ENCODE measurements around the gene KCNN2. TPM values are rescaled to one million over a fixed set of nuclear protein-coding genes. Genes with fewer than 3 reads are reported as not detected.

Gene KCNN2
- total RNA-seq, 1 experiment from 2014 or later, result 0.27 TPM

DNA sequence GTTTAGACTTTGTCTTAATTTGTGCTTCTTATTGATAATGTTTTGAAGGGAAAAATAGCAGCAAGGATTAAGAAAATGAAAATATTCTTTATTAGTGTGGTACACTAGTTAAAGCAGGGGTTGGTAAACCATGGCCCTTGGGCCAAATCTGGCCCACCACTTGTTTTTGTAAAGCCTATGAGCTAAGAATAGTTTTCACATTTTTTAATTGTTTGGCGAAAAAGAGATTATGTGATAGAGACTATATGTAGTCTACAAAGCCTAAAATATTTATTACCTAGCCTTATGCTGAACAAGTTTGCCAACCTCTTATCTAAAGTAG lies 57.2 kb downstream of the KCNN2 start:
- Mint-ChIP-seq H3K27ac (ENCODE audit: unreplicated experiment) (no peak overlapping the region), H3K4me3 (ENCODE audit: unreplicated experiment) (no peak overlapping the region), H3K9me3 (ENCODE audit: unreplicated experiment) (no peaks in the 10 kb centered on the region), H3K36me3 (ENCODE audit: insufficient read depth, unreplicated experiment) (no peaks in the 10 kb centered on the region), H3K27me3 (ENCODE audit: insufficient read depth, unreplicated experiment) (peaks cover 9% of the 10 kb centered on the region), H3K4me1 (ENCODE audit: low read depth, unreplicated experiment) (no peaks in the 10 kb centered on the region)
- POLR2A ChIA-PET, result no interaction called here
- no TSS peak for BruUV-seq (replicated peaks)
- TF ChIP-seq, protein P1, sequence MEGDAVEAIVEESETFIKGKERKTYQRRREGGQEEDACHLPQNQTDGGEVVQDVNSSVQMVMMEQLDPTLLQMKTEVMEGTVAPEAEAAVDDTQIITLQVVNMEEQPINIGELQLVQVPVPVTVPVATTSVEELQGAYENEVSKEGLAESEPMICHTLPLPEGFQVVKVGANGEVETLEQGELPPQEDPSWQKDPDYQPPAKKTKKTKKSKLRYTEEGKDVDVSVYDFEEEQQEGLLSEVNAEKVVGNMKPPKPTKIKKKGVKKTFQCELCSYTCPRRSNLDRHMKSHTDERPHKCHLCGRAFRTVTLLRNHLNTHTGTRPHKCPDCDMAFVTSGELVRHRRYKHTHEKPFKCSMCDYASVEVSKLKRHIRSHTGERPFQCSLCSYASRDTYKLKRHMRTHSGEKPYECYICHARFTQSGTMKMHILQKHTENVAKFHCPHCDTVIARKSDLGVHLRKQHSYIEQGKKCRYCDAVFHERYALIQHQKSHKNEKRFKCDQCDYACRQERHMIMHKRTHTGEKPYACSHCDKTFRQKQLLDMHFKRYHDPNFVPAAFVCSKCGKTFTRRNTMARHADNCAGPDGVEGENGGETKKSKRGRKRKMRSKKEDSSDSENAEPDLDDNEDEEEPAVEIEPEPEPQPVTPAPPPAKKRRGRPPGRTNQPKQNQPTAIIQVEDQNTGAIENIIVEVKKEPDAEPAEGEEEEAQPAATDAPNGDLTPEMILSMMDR (IDR thresholded peaks at IDR 0.05; ENCODE audit: insufficient read depth in 1 of 2, low read depth in 1 of 2, low read length in 1 of 2, severe bottlenecking in 1 of 2, unreplicated experiment in 1 of 2), result no peak
- no peak for DNase-seq
- Histone ChIP-seq H3K27me3 (replicated peaks; ENCODE audit: control insufficient read depth, insufficient read depth, low read length) (no peaks in the 10 kb centered on the region), H3K4me1 (no peaks in the 10 kb centered on the region), H3K9me3 (no peaks in the 10 kb centered on the region), H3K36me3 (ENCODE audit: control insufficient read depth, insufficient read depth, low read length) (no peaks in the 10 kb centered on the region), H3K4me3 (ENCODE audit: low read depth, low read length) (no peak overlapping the region)
- intact Hi-C loops (cut with micrococcal nuclease; ENCODE audit: unreplicated experiment), result no loop called here
- CTCF ChIA-PET, result no interaction called here

DNA sequence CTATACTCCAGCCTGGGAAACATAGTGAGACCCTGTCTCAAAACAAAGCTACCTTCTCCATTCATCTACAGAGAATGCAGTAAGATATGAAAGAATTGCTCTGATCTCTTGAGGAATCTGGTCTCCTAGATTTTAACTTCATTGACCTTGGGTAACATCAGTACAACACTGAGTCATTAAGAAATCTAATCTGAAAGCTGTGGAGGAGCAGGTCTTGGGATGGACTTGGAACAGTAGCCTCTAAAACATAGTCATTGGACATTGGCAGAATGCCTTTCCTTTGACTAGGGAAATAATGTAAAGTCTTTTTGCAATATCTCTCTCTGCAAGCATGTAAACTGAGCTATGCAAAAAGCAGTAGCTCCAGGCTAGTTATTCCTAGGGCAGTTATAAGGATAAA lies 58.1 kb downstream of the KCNN2 start:
- peaks cover 13% of the 10 kb centered on the region for H3K27me3 Mint-ChIP-seq (ENCODE audit: insufficient read depth, unreplicated experiment)
- H3K4me3 ChIP-seq (ENCODE audit: low read depth, low read length), result no peak overlapping the region
- DNase-seq, result no peak
- H3K4me1 ChIP-seq, result no peaks in the 10 kb centered on the region
- TF ChIP-seq, protein P1 (IDR thresholded peaks at IDR 0.05; ENCODE audit: insufficient read depth in 1 of 2, low read depth in 1 of 2, low read length in 1 of 2, severe bottlenecking in 1 of 2, unreplicated experiment in 1 of 2), result no peak
- no peaks in the 10 kb centered on the region for H3K9me3 Mint-ChIP-seq (ENCODE audit: unreplicated experiment)
- ChIA-PET POLR2A (no interaction called here), CTCF (no interaction called here)
- H3K9me3 ChIP-seq, result no peaks in the 10 kb centered on the region
- H3K36me3 ChIP-seq (ENCODE audit: control insufficient read depth, insufficient read depth, low read length), result no peaks in the 10 kb centered on the region
- H3K4me3 Mint-ChIP-seq (ENCODE audit: unreplicated experiment), result no peak overlapping the region
- no peaks in the 10 kb centered on the region for H3K27me3 ChIP-seq (replicated peaks; ENCODE audit: control insufficient read depth, insufficient read depth, low read length)
- H3K27ac Mint-ChIP-seq (ENCODE audit: unreplicated experiment), result no peak overlapping the region
- H3K4me1 Mint-ChIP-seq (ENCODE audit: low read depth, unreplicated experiment), result no peaks in the 10 kb centered on the region
- BruUV-seq (replicated peaks), result no TSS peak
- no peaks in the 10 kb centered on the region for H3K36me3 Mint-ChIP-seq (ENCODE audit: insufficient read depth, unreplicated experiment)
- intact Hi-C loops (cut with micrococcal nuclease; ENCODE audit: unreplicated experiment), result no loop called here

DNA sequence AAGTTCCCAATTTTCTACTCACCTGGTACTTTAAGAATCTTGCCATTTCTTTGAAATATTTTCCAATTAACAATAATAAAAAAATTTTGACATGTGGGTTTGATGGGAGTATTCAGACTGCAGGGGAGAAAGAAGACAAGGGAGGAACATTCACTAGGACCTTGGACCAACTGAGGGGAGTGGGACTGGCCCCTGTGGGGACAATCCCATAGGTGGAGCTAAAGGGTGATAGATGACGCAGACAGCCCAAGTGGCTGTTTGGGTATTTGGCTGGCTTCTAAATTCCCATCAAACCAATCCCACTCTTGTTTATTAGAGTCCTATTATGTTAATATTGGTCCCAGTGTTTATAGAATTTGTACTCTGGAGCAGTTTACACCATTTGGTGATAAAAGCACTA lies 65.3 kb downstream of the KCNN2 start:
- intact Hi-C loops (cut with micrococcal nuclease; ENCODE audit: unreplicated experiment), result no loop called here

More for the DNA sequence above, 65.3 kb downstream of the KCNN2 start:
- Mint-ChIP-seq H3K27ac (ENCODE audit: unreplicated experiment) (no peak overlapping the region), H3K27me3 (ENCODE audit: insufficient read depth, unreplicated experiment) (peaks cover 15% of the 10 kb centered on the region), H3K4me1 (ENCODE audit: low read depth, unreplicated experiment) (no peaks in the 10 kb centered on the region), H3K36me3 (ENCODE audit: insufficient read depth, unreplicated experiment) (no peaks in the 10 kb centered on the region), H3K9me3 (ENCODE audit: unreplicated experiment) (no peaks in the 10 kb centered on the region), H3K4me3 (ENCODE audit: unreplicated experiment) (no peak overlapping the region)
- POLR2A ChIA-PET, result no interaction called here
- H3K4me1 ChIP-seq, result no peaks in the 10 kb centered on the region
- BruUV-seq (replicated peaks), result no TSS peak
- DNase-seq, result no peak
- H3K27me3 ChIP-seq (replicated peaks; ENCODE audit: control insufficient read depth, insufficient read depth, low read length), result no peaks in the 10 kb centered on the region
- H3K4me3 ChIP-seq (ENCODE audit: low read depth, low read length), result no peak overlapping the region
- 0 out of 2 replicates have a peak, but pooled peaks cover 3% of the 10 kb centered on the region for H3K9me3 ChIP-seq
- CTCF ChIA-PET, result no interaction called here
- TF ChIP-seq, protein P1 (IDR thresholded peaks at IDR 0.05; ENCODE audit: insufficient read depth in 1 of 2, low read depth in 1 of 2, low read length in 1 of 2, severe bottlenecking in 1 of 2, unreplicated experiment in 1 of 2), result no peak
- H3K36me3 ChIP-seq (ENCODE audit: control insufficient read depth, insufficient read depth, low read length), result no peaks in the 10 kb centered on the region

Measured in Caco-2 (cell line).